SU-DHL-6 (cell line): ENCODE data around the gene TRA2B.
"Not testable (repeated sequence)": the region's sequence is repeated elsewhere in the genome, so short reads cannot be mapped to it uniquely, and the experiment has no call there.

Source experiments
- EZH2phosphoT487 ChIP-seq: fragments of 200-600 bp; sonication (generic), shearing (Covaris generic); conservative IDR thresholded peaks from 2 replicates; pipeline ENCODE4 v1.6.1; 2018; ENCODE audit warnings: mild to moderate bottlenecking, antibody characterized with exemption, low read length, moderate library complexity, mixed read lengths
- TF ChIP-seq, protein P1 (sequence below): fragments of 200-600 bp; sonication (generic); IDR thresholded peaks from one replicate; pipeline ENCODE4 v1.5.1; 2017; ENCODE audit warnings: antibody characterized with exemption, mild to moderate bottlenecking, low read length, moderate library complexity; ENCODE audit not compliant: insufficient read depth, poor library complexity, severe bottlenecking

DNA sequence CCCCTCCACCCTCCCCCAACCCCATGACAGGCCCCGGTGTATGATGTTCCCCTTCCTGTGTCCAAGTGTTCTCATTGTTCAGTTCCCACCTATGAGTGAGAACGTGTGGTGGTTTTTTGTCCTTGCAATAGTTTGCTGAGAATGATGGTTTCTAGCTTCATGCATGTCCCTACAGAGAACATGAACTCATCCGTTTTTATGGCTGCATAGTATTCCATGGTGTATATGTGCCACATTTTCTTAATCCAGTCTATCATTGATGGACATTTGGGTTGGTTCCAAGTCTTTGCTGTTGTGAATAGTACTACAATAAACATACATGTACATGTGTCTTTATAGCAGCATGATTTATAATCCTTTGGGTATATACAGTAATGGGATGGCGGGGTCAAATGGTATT is 27.9 kb downstream of the TRA2B start:
- not testable (repeated sequence) for TF ChIP-seq EZH2phosphoT487
- TF ChIP-seq, protein P1, sequence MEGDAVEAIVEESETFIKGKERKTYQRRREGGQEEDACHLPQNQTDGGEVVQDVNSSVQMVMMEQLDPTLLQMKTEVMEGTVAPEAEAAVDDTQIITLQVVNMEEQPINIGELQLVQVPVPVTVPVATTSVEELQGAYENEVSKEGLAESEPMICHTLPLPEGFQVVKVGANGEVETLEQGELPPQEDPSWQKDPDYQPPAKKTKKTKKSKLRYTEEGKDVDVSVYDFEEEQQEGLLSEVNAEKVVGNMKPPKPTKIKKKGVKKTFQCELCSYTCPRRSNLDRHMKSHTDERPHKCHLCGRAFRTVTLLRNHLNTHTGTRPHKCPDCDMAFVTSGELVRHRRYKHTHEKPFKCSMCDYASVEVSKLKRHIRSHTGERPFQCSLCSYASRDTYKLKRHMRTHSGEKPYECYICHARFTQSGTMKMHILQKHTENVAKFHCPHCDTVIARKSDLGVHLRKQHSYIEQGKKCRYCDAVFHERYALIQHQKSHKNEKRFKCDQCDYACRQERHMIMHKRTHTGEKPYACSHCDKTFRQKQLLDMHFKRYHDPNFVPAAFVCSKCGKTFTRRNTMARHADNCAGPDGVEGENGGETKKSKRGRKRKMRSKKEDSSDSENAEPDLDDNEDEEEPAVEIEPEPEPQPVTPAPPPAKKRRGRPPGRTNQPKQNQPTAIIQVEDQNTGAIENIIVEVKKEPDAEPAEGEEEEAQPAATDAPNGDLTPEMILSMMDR, result not testable (repeated sequence)
